ENCODE data around the gene SREK1.

Gene SREK1

GRCh38 chr5:66144074-66144833 is at the start of gene SREK1:
Gene SREK1, plus strand, starts transcription at chr5:66144300. Its CDS starts 77 bp downstream, at chr5:66144377.
- TF ChIP-seq CTCF (IDR thresholded peaks at IDR 0.05; ENCODE audit: borderline replicate concordance, insufficient read depth, low read depth, low read length): no peak

GRCh38 chr5:66100851-66101250 is 43.2 kb upstream of the SREK1 start:
- H3K4me3 ChIP-seq (ENCODE audit: low read depth, low read length): no peak overlapping the region
- no peak for TF ChIP-seq CTCF (IDR thresholded peaks at IDR 0.05; ENCODE audit: borderline replicate concordance, insufficient read depth, low read depth, low read length)

More at GRCh38 chr5:66144074-66144833, at the start of gene SREK1:
- peak within 1 kb of the TSS; percentile 84 for H3K4me3 ChIP-seq (ENCODE audit: low read depth, low read length)

- H3K4me3 ChIP-seq (ENCODE audit: low read depth, low read length): no peak overlapping the region
- TF ChIP-seq CTCF (IDR thresholded peaks at IDR 0.05; ENCODE audit: borderline replicate concordance, insufficient read depth, low read depth, low read length): no peak
Measured at GRCh38 chr5:66113160-66113559, 30.9 kb upstream of the SREK1 start.

- H3K4me3 ChIP-seq (ENCODE audit: low read depth, low read length): no peak overlapping the region
- no peak for TF ChIP-seq CTCF (IDR thresholded peaks at IDR 0.05; ENCODE audit: borderline replicate concordance, insufficient read depth, low read depth, low read length)
Measured at GRCh38 chr5:66118304-66118703, 25.8 kb upstream of the SREK1 start.

- no peak for TF ChIP-seq CTCF (IDR thresholded peaks at IDR 0.05; ENCODE audit: borderline replicate concordance, insufficient read depth, low read depth, low read length)
- H3K4me3 ChIP-seq (ENCODE audit: low read depth, low read length): no peak overlapping the region
Measured at GRCh38 chr5:66122379-66123034, 21.6 kb upstream of the SREK1 start.

- no peak overlapping the region for H3K4me3 ChIP-seq (ENCODE audit: low read depth, low read length)
- no peak for TF ChIP-seq CTCF (IDR thresholded peaks at IDR 0.05; ENCODE audit: borderline replicate concordance, insufficient read depth, low read depth, low read length)
Measured at GRCh38 chr5:66129144-66129543, 15.0 kb upstream of the SREK1 start.

- no peak for TF ChIP-seq CTCF (IDR thresholded peaks at IDR 0.05; ENCODE audit: borderline replicate concordance, insufficient read depth, low read depth, low read length)
- no peak overlapping the region for H3K4me3 ChIP-seq (ENCODE audit: low read depth, low read length)
Measured at GRCh38 chr5:66130493-66130892, 13.6 kb upstream of the SREK1 start.

All from GM12875 (cell line).